GOT3 (cell line): Measurements from ENCODE around the gene IER5.
"Not testable (repeated sequence)": the region's sequence is repeated elsewhere in the genome, so short reads cannot be mapped to it uniquely, and the experiment has no call there.

Source experiments
- DNase-seq: peaks from one replicate; lab custom pipeline; 2025; ENCODE audit warnings: mixed read lengths; lab: John Stamatoyannopoulos, UW

The IER5 gene

GRCh38 chr1:181088079-181089016, at the start of gene IER5:
TSS of gene IER5 (plus strand) at chr1:181088700. CDS start at chr1:181088903, 203 bp downstream.
- peak; percentile 95 for DNase-seq

GRCh38 chr1:181040284-181040865, 48.1 kb upstream of the IER5 start:
- no peak for DNase-seq

GRCh38 chr1:181043025-181043888, 45.2 kb upstream of the IER5 start:
- DNase-seq: no peak

- no peak for DNase-seq
These were observed 44.0 kb upstream of the IER5 start for GRCh38 chr1:181044449-181044966.

GRCh38 chr1:181045946-181046345, 42.6 kb upstream of the IER5 start:
- not testable (repeated sequence) for DNase-seq

DNA sequence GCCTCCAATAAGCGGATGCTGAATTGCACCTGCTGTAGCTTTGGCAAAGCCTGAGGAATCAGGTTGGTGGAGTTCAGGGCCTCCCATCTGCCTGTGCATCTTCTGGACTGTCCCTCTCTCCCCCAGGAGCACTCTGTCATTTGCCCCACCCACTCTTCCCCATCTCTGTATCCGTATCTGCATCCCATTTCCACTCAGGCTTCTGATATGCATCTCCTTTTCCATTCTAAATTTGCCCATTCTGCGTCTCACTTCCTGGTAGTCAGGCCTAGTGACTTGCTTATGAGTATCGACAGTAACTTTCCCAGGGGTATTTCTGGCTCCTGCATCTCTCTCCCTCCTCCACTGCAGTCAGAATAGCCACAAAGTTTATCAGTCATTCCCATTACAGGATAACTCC, 39.1 kb upstream of the IER5 start:
- no peak for DNase-seq

- DNase-seq: no peak
These were observed 37.6 kb upstream of the IER5 start for GRCh38 chr1:181050922-181051321.

DNA sequence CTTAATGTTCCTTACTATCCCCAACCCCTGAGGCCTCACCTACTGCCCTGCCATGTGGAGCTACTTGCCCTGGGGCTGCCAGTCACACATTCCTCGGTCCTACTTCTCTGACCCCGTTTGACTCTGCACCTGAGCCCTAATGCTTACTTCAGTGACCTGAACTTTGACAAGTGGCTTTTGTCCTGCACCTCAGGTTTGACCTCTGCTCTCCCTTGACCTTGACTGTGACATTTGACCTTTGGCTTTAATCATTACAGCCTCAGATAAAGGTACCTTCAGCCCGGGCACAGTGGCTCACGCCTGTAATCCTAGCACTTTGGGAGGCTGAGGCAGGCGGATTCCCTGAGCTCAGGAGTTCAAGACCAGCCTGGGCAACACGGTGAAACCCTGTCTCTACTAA, 31.9 kb upstream of the IER5 start:
- no peak for DNase-seq

GRCh38 chr1:181057079-181057478, 31.4 kb upstream of the IER5 start:
- DNase-seq: no peak

DNA sequence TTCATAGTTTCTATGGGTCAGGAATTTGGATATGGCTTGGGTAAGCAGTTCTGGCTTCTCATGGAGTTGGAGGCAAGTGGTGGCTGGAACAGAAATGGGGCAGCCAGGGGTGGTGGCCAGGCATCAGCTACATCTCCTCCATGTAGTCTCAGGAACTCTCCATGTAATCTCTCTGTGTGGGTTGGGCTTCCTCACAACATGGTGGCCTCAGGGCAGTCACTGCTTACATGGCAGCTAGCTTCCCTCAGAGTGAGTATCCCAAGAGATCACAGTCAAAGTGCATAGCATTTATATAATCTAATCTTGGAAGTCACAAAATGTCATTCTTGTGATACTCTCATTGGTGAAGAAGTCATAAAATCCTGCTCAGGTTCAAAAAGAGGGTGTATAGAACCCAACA, 29.1 kb upstream of the IER5 start:
- no peak for DNase-seq

DNA sequence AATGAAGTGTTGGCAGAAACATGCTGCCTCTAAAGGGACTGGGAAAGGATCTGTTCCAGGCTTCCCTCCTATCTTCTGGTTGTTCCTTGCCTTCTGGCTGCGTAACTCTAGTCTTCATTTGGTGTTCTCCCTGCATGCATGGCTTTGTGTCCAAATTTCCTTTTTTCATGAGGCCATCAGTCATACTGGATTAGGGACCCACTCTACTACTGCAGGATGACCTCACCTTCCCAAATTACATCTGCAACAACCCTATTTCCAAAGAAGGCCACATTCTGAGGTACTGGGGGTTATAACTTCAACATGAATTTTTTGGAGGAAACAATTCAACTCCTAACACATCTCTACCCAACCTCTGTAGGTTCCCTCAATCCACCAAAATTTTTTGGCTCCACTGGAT, 28.4 kb upstream of the IER5 start:
- DNase-seq: no peak

DNA sequence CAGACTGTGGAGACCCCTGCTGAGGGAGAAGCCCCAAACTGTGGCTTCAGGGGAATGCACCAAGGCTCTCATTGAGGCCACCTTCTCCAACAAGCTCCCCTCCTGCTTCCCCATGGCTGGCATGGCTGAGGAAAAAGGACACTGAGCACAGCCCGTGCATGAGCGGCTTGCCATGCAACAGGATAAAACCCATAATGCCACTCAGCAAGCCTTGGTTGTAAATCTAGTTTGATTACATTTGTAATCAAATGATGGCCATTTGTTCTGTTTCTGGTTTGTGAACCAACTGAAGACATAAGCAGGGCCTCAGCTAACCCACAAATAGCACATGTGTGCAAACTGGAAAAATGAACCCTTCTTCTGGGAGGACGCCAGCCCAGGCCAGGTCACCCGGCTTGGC, 27.6 kb upstream of the IER5 start:
- not testable (repeated sequence) for DNase-seq

GRCh38 chr1:181061487-181061886, 27.0 kb upstream of the IER5 start:
- no peak for DNase-seq

DNA sequence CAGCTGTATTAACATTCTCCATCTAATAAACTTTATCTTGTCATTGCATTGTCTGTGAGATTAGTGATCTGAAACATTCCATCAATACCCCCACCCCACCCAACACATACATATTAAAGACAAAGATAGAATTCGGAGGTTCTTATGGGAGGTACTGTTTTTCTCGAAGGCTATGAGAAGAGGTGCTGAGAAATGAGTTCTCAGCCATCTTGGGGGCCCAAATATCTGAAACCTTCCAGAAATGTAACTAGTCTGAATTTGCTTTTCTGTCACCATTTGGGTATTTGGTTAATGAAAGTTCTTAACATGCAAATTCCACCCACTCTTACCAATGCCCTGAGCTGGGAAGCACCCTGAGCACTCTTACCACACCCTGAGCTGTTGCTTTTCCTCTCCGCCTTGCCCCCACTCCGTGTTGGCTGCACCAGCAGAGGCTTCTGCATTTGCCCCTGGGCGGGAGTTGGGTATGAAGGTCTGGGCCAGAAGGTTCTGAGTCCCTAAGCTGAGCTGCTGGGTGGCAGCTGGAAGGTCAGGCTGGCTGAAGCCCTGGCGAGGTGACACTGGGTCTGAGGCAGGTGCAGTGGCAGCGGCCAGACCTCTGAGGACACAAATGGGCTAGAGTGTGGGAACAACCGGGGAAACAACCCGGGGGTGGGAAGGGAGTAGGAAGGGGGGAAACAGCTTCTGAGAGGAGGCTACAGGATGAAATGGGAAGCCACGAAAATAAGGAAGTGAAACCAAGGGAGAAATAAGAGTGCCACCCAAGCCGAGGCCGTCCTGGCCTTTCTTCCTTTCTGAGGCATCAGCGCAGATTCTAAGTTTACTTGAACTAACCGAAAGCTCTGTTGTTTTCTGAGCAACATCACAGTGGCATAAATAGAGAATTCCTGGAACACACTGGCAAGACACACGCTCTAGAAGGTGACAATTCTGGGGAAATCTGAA, 26.3 kb upstream of the IER5 start:
- no peak for DNase-seq

GRCh38 chr1:181062836-181063428, 25.6 kb upstream of the IER5 start:
- no peak for DNase-seq

- DNase-seq: no peak
These were observed 24.4 kb upstream of the IER5 start for GRCh38 chr1:181064011-181064623.

- DNase-seq: no peak
These were observed 23.8 kb upstream of the IER5 start for GRCh38 chr1:181064702-181065101.

GRCh38 chr1:181073638-181074037, 14.9 kb upstream of the IER5 start:
- no peak for DNase-seq

DNA sequence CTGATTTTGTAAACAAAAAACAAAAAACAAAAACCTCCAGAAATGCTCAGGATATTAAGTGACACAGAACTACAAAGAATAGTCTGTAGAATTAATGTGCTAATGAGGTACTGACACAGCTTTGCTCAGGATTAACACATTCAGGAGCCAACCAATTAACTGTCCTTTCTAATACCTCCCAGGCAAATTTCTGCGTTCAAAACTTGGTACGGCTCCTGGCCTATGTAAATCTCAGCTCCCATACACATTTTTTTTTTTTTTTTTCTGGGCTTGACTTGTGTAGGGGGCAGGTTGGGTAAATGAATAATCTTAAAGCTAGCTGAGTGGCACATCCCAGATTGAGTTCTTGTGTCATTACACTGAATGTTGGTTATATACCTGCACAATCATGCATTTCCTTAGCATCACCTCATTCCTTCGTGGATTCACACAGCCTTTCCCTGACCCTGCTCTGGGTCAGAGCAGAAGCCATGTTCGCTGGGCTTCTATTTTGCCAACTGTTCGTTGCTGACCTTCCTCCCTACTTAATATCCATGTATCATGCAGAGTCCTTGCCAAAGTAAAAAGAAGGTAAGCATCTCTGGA, 12.6 kb upstream of the IER5 start:
- no peak for DNase-seq

DNA sequence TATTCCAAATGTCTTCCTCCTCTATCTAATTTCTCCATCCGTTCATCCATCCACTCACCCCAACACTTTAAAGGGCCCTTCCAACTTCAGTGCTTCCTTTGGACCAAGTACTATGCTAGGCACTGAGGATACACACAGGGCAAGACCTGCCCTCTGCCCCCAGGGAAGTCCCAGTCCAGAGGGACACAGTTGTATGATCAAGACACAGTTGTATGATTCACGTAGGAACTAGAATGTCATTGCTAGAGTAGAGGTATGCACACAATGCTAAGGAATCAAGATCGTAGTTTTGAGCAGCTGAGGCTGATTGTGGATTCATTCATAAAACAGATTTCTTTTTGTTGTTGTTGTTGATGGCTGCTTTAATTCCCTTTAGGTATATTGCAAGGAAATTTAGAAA, 11.6 kb upstream of the IER5 start:
- DNase-seq: no peak
